Sigmoid colon (tissue), 7 donors: Measurements from ENCODE around the gene ASXL1. TPM values are rescaled to one million over a fixed set of nuclear protein-coding genes. Genes with fewer than 3 reads are reported as not detected.

Source experiments
- DNase-seq: peaks from one replicate; pipeline ENCODE4 v3.0.0-alpha.2; 2019
- H3K27ac ChIP-seq, 4 donors: fragments of 200-600 bp; sonication (generic); one replicate each; pipeline ENCODE4 v1.5.1; 2016 to 2019; ENCODE audit warnings: mild to moderate bottlenecking in 1 of 4
- H3K27me3 ChIP-seq, 3 donors: fragments of 200-600 bp; sonication (generic); one replicate each; pipeline ENCODE4 v1.5.1; 2019; ENCODE audit warnings: mild to moderate bottlenecking in 1 of 3
- H3K36me3 ChIP-seq, 4 donors: fragments of 200-600 bp; sonication (generic); one replicate each; pipeline ENCODE4 v1.5.1; 2016 to 2019
- H3K4me1 ChIP-seq, 4 donors: fragments of 200-600 bp; sonication (generic); one replicate each; pipeline ENCODE4 v1.5.1; 2017 to 2019
- H3K4me3 ChIP-seq, 4 donors: fragments of 200-600 bp; sonication (generic); one replicate each; pipeline ENCODE4 v1.5.1; 2017 to 2019; ENCODE audit warnings: mild to moderate bottlenecking in 2 of 4, moderate library complexity in 1 of 4
- H3K9me3 ChIP-seq, 4 donors: fragments of 200-600 bp in 3 of 4; sonication (generic) in 3 of 4; one replicate each; pipeline versions ENCODE4 v1.5.1 to v1.6.1; 2013 to 2019
- EP300 ChIP-seq, 4 donors: sonication (generic); formaldehyde crosslinking; IDR thresholded peaks; one replicate each; pipeline ENCODE4 v1.6.1; 2017; ENCODE audit warnings: antibody characterized with exemption in 4 of 4
- POLR2A ChIP-seq, 2 donors: fragments of 450-650 bp; IDR thresholded peaks; one replicate each; pipeline ENCODE4 v1.6.1; 2016; ENCODE audit warnings: antibody characterized with exemption in 2 of 2, mild to moderate bottlenecking in 2 of 2, moderate library complexity in 2 of 2
- POLR2AphosphoS5 ChIP-seq, 4 donors: sonication (generic); formaldehyde crosslinking; IDR thresholded peaks; one replicate each; pipeline ENCODE4 v1.6.1; 2017; ENCODE audit warnings: antibody characterized with exemption in 4 of 4
- WGBS, 2 donors: extraction: QIAGEN DNeasy Blood & Tissue Kit; methylation state at CpG; one replicate each; pipeline ENCODE4 v1.1.7; 2013; 5-methylcytosine and 5-hydroxymethylcytosine counted together
- intact Hi-C: fragments of 100-400 bp; cut with DNase I; formaldehyde crosslinking; loops from one replicate; pipeline ENCODE4 v1.15.1; 2023
- polyA plus RNA-seq, 3 donors: library from polyadenylated mRNA; stranded (reverse); fragments of 200-250 nt; gene quantifications; one replicate each; pipeline ENCODE4 v1.2.3, GENCODE V29; 2013
- total RNA-seq, 4 donors: library from RNA; depleted of rRNA; stranded (reverse); fragments of >200 nt; gene quantifications; one replicate each; pipeline ENCODE4 v1.1.0, GENCODE V29; 2016
- TF ChIP-seq, protein P1 (sequence below), 4 experiments: fragments of 450-650 bp in 3 of 4; fragments of 200-600 bp in 1 of 4; IDR thresholded peaks; one replicate each; pipeline ENCODE4 v1.5.1; 2016 to 2019; ENCODE audit warnings: antibody characterized with exemption in 4 of 4, mild to moderate bottlenecking in 3 of 4, moderate library complexity in 2 of 4
- donor health status: healthy with polysubstance abuse.
- donor health status: Bipolar disorder and iron deficiency.
- donor health status: healthy.

ASXL1 gene
- total and polyA plus RNA-seq, 7 donors: 6.0 to 102 (median 46.7) TPM

DNA sequence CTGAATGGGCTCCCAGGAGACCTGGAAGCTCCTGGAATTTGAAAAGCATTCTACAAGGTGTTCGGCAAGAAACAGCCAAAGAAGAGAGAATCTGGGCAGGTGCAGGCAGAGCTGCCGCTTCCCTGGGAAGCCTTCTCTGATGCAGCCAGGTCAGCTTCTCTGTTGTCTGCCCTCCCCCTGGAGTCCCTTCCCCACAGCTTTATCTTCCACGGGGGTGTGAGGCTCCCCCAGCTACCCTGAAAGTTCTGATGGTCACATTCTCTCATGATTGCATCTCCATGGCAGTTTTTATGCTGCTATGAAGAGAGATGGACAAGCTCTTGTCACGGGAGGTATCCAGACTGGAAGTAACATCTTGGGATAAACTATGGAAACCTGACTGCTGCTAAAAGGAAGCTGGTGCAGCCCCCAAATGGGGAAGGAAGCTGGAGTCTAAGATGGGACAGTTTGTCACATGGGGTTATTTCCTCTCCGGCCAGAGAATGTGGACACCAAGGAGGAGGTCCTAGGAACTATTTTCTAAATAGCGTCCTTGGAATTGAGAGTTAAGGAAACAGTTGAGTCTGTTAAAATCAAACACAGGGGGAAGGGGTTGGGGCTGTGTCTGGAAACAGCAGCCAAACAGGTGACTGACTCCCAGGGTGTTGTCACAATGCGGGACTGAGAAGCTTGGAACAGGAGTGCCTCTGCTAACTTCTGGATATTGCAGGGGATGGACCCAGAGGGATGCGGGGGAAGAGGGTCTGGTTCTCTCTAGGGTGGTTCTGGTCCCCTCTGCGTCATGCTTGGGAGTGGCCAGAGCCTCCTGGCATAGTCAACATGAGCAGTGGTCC is 91.1 kb downstream of the ASXL1 start:
- 79 to 81% methylated on average over 9 of the region's 9 CpGs for WGBS, 2 donors
- Histone ChIP-seq H3K4me1 (peaks cover 3 to 52% (median 49%) of the 10 kb centered on the region in 4 donors), H3K27ac (peak overlapping the region; percentile 45 to 73 (median 71))

DNA sequence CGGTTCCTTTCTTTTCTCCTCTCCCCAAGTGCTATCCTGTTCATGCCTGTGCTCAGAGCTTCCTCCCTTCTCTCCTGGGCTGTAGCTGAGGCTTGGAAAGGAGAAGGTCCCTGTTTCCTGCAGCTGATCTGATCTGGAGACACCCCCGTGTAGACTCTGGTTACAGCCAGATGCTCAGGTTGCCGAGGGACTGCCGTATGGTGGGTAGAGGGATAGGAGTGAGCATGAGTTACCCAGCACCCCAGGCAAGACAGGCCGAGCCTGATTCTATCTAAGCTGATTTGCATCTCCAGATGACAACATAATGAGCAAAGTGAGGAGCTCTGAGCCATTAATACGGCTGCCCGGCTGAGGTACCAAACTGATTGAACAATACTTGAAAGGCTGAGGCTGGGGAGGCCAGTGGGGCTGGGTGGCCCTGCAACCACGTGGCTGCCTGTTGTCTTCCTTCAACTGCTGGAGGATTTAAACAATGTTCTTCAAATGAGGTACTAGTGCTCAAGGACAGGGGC is 91.8 kb downstream of the ASXL1 start:
- peaks cover 28 to 82% (median 46%) of the 10 kb centered on the region in 4 donors for H3K36me3 ChIP-seq
- H3K27me3 ChIP-seq: no peaks in the 10 kb centered on the region
- H3K9me3 ChIP-seq: no peaks in the 10 kb centered on the region
- H3K27ac ChIP-seq: peak overlapping the region in 3 of 4 donors; percentile 70 to 73 (median 72)
- no peak overlapping the region for H3K4me3 ChIP-seq
- peaks cover 3 to 52% (median 49%) of the 10 kb centered on the region in 4 donors for H3K4me1 ChIP-seq
- DNase-seq: no peak
- TF ChIP-seq, protein P1, sequence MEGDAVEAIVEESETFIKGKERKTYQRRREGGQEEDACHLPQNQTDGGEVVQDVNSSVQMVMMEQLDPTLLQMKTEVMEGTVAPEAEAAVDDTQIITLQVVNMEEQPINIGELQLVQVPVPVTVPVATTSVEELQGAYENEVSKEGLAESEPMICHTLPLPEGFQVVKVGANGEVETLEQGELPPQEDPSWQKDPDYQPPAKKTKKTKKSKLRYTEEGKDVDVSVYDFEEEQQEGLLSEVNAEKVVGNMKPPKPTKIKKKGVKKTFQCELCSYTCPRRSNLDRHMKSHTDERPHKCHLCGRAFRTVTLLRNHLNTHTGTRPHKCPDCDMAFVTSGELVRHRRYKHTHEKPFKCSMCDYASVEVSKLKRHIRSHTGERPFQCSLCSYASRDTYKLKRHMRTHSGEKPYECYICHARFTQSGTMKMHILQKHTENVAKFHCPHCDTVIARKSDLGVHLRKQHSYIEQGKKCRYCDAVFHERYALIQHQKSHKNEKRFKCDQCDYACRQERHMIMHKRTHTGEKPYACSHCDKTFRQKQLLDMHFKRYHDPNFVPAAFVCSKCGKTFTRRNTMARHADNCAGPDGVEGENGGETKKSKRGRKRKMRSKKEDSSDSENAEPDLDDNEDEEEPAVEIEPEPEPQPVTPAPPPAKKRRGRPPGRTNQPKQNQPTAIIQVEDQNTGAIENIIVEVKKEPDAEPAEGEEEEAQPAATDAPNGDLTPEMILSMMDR (IDR thresholded peaks at IDR 0.05): no peak
- TF ChIP-seq POLR2A (IDR thresholded peaks at IDR 0.05) (no peak), EP300 (IDR thresholded peaks at IDR 0.05) (no peak), POLR2AphosphoS5 (IDR thresholded peaks at IDR 0.05) (no peak)
- intact Hi-C loops: no loop called here
- WGBS, 2 donors: 52 to 66% methylated on average over 8 of the region's 8 CpGs

More for the DNA sequence above, 91.1 kb downstream of the ASXL1 start:
- no peaks in the 10 kb centered on the region for H3K27me3 ChIP-seq
- no peak for TF ChIP-seq EP300 (IDR thresholded peaks at IDR 0.05)
- TF ChIP-seq, protein P1 (IDR thresholded peaks at IDR 0.05): no peak
- TF ChIP-seq POLR2A (IDR thresholded peaks at IDR 0.05): no peak
- TF ChIP-seq POLR2AphosphoS5 (IDR thresholded peaks at IDR 0.05): no peak
- H3K36me3 ChIP-seq: peaks cover 28 to 82% (median 46%) of the 10 kb centered on the region in 4 donors
- H3K4me3 ChIP-seq: no peak overlapping the region
- H3K9me3 ChIP-seq: no peaks in the 10 kb centered on the region
- no peak for DNase-seq
- intact Hi-C loops: no loop called here

DNA sequence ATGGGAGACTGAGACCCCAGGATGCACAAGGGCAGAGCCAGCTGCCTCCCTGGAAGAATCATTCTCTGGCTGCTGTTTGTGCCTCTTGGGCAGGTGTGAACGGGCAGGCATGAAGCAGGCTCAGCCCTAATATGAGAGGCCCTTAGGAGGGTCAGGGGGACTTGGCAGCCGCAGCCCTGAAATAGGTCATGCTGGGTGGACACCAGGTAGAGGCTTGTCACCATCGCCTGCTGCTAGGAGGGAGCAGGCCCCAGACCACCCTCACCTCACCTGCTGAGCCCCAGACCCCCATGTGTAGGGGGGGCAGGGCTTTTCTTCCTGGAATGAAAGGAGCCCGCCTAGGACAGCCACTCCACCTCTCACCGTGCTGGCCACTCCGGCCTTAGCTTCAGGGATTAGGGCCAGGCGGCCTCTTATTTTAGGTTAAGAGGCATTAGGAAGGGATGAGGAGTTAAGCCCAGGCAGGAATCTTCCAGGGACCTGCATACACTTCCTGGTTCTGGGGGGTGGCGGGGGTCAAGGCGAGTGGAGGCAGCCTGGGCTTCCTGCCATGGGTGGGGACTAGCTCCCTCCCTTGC is 92.4 kb downstream of the ASXL1 start:
- Histone ChIP-seq H3K27ac (peak overlapping the region in 2 of 4 donors; percentile 70 to 72), H3K4me1 (peaks cover 3 to 57% (median 49%) of the 10 kb centered on the region in 4 donors), H3K36me3 (peaks cover 27 to 80% (median 46%) of the 10 kb centered on the region in 4 donors), H3K4me3 (no peak overlapping the region), H3K9me3 (no peaks in the 10 kb centered on the region), H3K27me3 (no peaks in the 10 kb centered on the region)
- intact Hi-C loops: no loop called here
- TF ChIP-seq EP300 (IDR thresholded peaks at IDR 0.05) (no peak), POLR2A (IDR thresholded peaks at IDR 0.05) (no peak), POLR2AphosphoS5 (IDR thresholded peaks at IDR 0.05) (no peak)
- TF ChIP-seq, protein P1 (IDR thresholded peaks at IDR 0.05): no peak
- WGBS, 2 donors: 81 to 87% methylated on average over 9 of the region's 9 CpGs
- no peak for DNase-seq

DNA sequence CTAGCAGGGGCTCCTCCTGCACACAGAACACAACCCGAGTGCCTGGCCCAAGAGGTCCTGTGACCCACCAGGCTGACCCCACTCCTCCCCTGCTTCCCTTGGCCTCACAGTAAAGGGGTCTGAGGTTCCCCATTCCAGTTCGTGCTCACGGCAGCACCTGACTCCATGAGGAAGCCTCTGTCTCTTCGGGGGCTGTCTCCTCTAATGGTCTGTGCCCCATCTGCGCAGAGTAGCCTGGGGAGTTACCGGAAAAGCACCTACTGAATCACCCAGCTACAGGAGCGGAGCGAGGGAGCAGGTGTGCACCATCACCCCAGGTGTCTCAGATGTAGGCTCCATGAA is 93.2 kb downstream of the ASXL1 start:
- peaks cover 20 to 79% (median 43%) of the 10 kb centered on the region in 4 donors for H3K36me3 ChIP-seq

More for the DNA sequence above, 93.2 kb downstream of the ASXL1 start:
- intact Hi-C loops: no loop called here
- Histone ChIP-seq H3K27me3 (no peaks in the 10 kb centered on the region), H3K4me3 (no peak overlapping the region), H3K4me1 (peaks cover 3 to 55% (median 47%) of the 10 kb centered on the region in 4 donors), H3K27ac (no peak overlapping the region), H3K9me3 (no peaks in the 10 kb centered on the region)
- no peak for TF ChIP-seq POLR2AphosphoS5 (IDR thresholded peaks at IDR 0.05)
- no peak for TF ChIP-seq EP300 (IDR thresholded peaks at IDR 0.05)
- TF ChIP-seq, protein P1 (IDR thresholded peaks at IDR 0.05): no peak
- no peak for TF ChIP-seq POLR2A (IDR thresholded peaks at IDR 0.05)
- no peak for DNase-seq
- 88 to 91% methylated on average over 8 of the region's 8 CpGs for WGBS, 2 donors
